IPS-20b (cell line): Measurements from ENCODE around the gene LMAN1L.
A peak's percentile ranks its signal among the peaks of the same experiment; 100 is the strongest.

Source experiments
- H3K27ac ChIP-seq: one replicate; pipeline ENCODE4 v1.5.1; 2013; ENCODE audit warnings: low read length
- H3K27me3 ChIP-seq: 2 replicates; pipeline ENCODE4 v1.6.1; 2013; ENCODE audit warnings: mild to moderate bottlenecking, low read length, inconsistent platforms; ENCODE audit not compliant: insufficient read depth
- H3K36me3 ChIP-seq: 2 replicates; pipeline ENCODE4 v1.6.1; 2013; ENCODE audit warnings: low read depth, mild to moderate bottlenecking, inconsistent platforms, low read length, moderate library complexity; ENCODE audit not compliant: insufficient read depth
- H3K4me1 ChIP-seq: 2 replicates; pipeline ENCODE4 v1.6.1; 2013; ENCODE audit warnings: mild to moderate bottlenecking, control low read depth, inconsistent platforms, low read length, moderate library complexity; ENCODE audit not compliant: insufficient read depth
- H3K4me3 ChIP-seq: 2 replicates; pipeline ENCODE4 v1.5.1; 2013; ENCODE audit warnings: mild to moderate bottlenecking, low read length, inconsistent platforms
- H3K9ac ChIP-seq: 2 replicates; pipeline ENCODE4 v1.6.1; 2013; ENCODE audit warnings: low read depth, mild to moderate bottlenecking, inconsistent platforms, low read length, moderate library complexity
- H3K9me3 ChIP-seq: 2 replicates; pipeline ENCODE4 v1.6.1; 2013; ENCODE audit warnings: mild to moderate bottlenecking, low read depth, low read length, inconsistent platforms; ENCODE audit not compliant: insufficient read depth

Gene LMAN1L

GRCh38 chr15:74775894-74776293 is 36.7 kb upstream of the LMAN1L start:
- Histone ChIP-seq H3K9ac (no peak overlapping the region), H3K9me3 (no peaks in the 10 kb centered on the region), H3K27ac (no peak overlapping the region), H3K36me3 (no peaks in the 10 kb centered on the region), H3K27me3 (peaks cover 11% of the 10 kb centered on the region), H3K4me1 (peaks cover 8% of the 10 kb centered on the region), H3K4me3 (no peak overlapping the region)

- Histone ChIP-seq H3K36me3 (no peaks in the 10 kb centered on the region), H3K27ac (no peak overlapping the region), H3K9me3 (no peaks in the 10 kb centered on the region), H3K4me1 (peaks cover 8% of the 10 kb centered on the region), H3K4me3 (no peak overlapping the region), H3K9ac (no peak overlapping the region; the same call in 1 of the 2 replicates), H3K27me3 (peaks cover 18% of the 10 kb centered on the region)
Observed at GRCh38 chr15:74776821-74777768, 35.5 kb upstream of the LMAN1L start.

GRCh38 chr15:74777769-74778598 is 34.7 kb upstream of the LMAN1L start:
- Histone ChIP-seq H3K27ac (no peak overlapping the region), H3K36me3 (no peaks in the 10 kb centered on the region), H3K9ac (no peak overlapping the region), H3K4me3 (no peak overlapping the region), H3K9me3 (no peaks in the 10 kb centered on the region), H3K4me1 (peaks cover 8% of the 10 kb centered on the region), H3K27me3 (peaks cover 18% of the 10 kb centered on the region)

GRCh38 chr15:74778599-74778970 is 34.0 kb upstream of the LMAN1L start:
- H3K27ac ChIP-seq = no peak overlapping the region
- H3K9me3 ChIP-seq = no peaks in the 10 kb centered on the region
- H3K4me3 ChIP-seq = no peak overlapping the region
- H3K9ac ChIP-seq = no peak overlapping the region
- H3K36me3 ChIP-seq = no peaks in the 10 kb centered on the region
- peaks cover 5% of the 10 kb centered on the region for H3K4me1 ChIP-seq
- peaks cover 18% of the 10 kb centered on the region for H3K27me3 ChIP-seq

GRCh38 chr15:74779162-74779648 is 33.4 kb upstream of the LMAN1L start:
- Histone ChIP-seq H3K9me3 (no peaks in the 10 kb centered on the region), H3K27me3 (peaks cover 18% of the 10 kb centered on the region), H3K36me3 (no peaks in the 10 kb centered on the region), H3K9ac (no peak overlapping the region), H3K4me1 (peaks cover 4% of the 10 kb centered on the region), H3K27ac (no peak overlapping the region), H3K4me3 (no peak overlapping the region)

- Histone ChIP-seq H3K9ac (no peak overlapping the region), H3K4me3 (peak overlapping the region; percentile 76), H3K27ac (no peak overlapping the region), H3K36me3 (no peaks in the 10 kb centered on the region), H3K27me3 (peaks cover 18% of the 10 kb centered on the region), H3K4me1 (peaks cover 4% of the 10 kb centered on the region), H3K9me3 (no peaks in the 10 kb centered on the region)
Observed at GRCh38 chr15:74780523-74781430, 31.9 kb upstream of the LMAN1L start.

- no peaks in the 10 kb centered on the region for H3K36me3 ChIP-seq
- peak within 1 kb of the TSS; percentile 66; the same call in 1 of the 2 replicates for H3K9ac ChIP-seq
- H3K4me3 ChIP-seq = peak within 1 kb of the TSS; percentile 89
- H3K27ac ChIP-seq = no peak within 1 kb of the TSS
- H3K4me1 ChIP-seq = peaks cover 4% of the 10 kb centered on the region
- H3K27me3 ChIP-seq = peaks cover 18% of the 10 kb centered on the region
- H3K9me3 ChIP-seq = no peaks in the 10 kb centered on the region
Observed at GRCh38 chr15:74781431-74782258, 31.0 kb upstream of the LMAN1L start, which contains the start of gene CSK. Gene CSK (plus strand): TSS chr15:74782080. CDS start chr15:74798298, 16,218 bp downstream.

GRCh38 chr15:74782259-74783071 is 30.2 kb upstream of the LMAN1L start:
- H3K4me1 ChIP-seq = peaks cover 3% of the 10 kb centered on the region
- H3K27ac ChIP-seq = no peak overlapping the region
- H3K4me3 ChIP-seq = peak overlapping the region; percentile 89
- H3K9me3 ChIP-seq = no peaks in the 10 kb centered on the region
- peak overlapping the region; percentile 66; the same call in 1 of the 2 replicates for H3K9ac ChIP-seq
- H3K36me3 ChIP-seq = no peaks in the 10 kb centered on the region
- peaks cover 18% of the 10 kb centered on the region for H3K27me3 ChIP-seq

- peak overlapping the region; percentile 66; the same call in 1 of the 2 replicates for H3K9ac ChIP-seq
- H3K27ac ChIP-seq = no peak overlapping the region
- peaks cover 8% of the 10 kb centered on the region for H3K4me1 ChIP-seq
Observed at GRCh38 chr15:74783072-74783807, 29.4 kb upstream of the LMAN1L start.

More at GRCh38 chr15:74783072-74783807, 29.4 kb upstream of the LMAN1L start:
- peak overlapping the region; percentile 89 for H3K4me3 ChIP-seq
- no peaks in the 10 kb centered on the region for H3K36me3 ChIP-seq
- H3K9me3 ChIP-seq = no peaks in the 10 kb centered on the region
- peaks cover 18% of the 10 kb centered on the region for H3K27me3 ChIP-seq
